Dermis microvascular lymphatic vessel endothelial cell (primary cell): Measurements from ENCODE around the gene CTCFL. TPM values are rescaled to one million over a fixed set of nuclear protein-coding genes. Genes with fewer than 3 reads are reported as not detected.
"Not testable (repeated sequence)": the region's sequence is repeated elsewhere in the genome, so short reads cannot be mapped to it uniquely, and the experiment has no call there.

Experiments
- DNase-seq, 2 donors: peaks; one replicate each; pipeline versions ENCODE4 v3.0.0 to v3.0.0-alpha.2; 2010; ENCODE audit warnings: low read depth in 2 of 2
- total RNA-seq: library from RNA; depleted of rRNA; stranded (reverse); fragments of >200 nt; gene quantifications from 2 replicates; pipeline ENCODE4 v1.2.1, GENCODE V29; 2014

CTCFL gene
- total RNA-seq, 1 donor from 2014 or later = not detected

GRCh38 chr20:57536771-57537724 is 12.1 kb upstream of the CTCFL start:
- no peak for DNase-seq

- no peak for DNase-seq
These were observed 11.3 kb upstream of the CTCFL start for GRCh38 chr20:57536120-57536708.

GRCh38 chr20:57535297-57535696 is 10.4 kb upstream of the CTCFL start:
- DNase-seq = no peak

GRCh38 chr20:57532104-57532503 is 7.2 kb upstream of the CTCFL start:
- no peak for DNase-seq

- DNase-seq = no peak
These were observed 5.5 kb upstream of the CTCFL start for GRCh38 chr20:57530327-57530981.

GRCh38 chr20:57529810-57530209 is 4.9 kb upstream of the CTCFL start:
- no peak for DNase-seq

- DNase-seq = no peak
These were observed 4.2 kb upstream of the CTCFL start for GRCh38 chr20:57529160-57529585.

GRCh38 chr20:57528148-57528547 is 3.2 kb upstream of the CTCFL start:
- DNase-seq = no peak

- no peak for DNase-seq
These were observed 2.8 kb upstream of the CTCFL start for GRCh38 chr20:57527728-57528127.

- DNase-seq = no peak
These were observed 2.0 kb upstream of the CTCFL start for GRCh38 chr20:57526885-57527460.

GRCh38 chr20:57526087-57526884 is 1.3 kb upstream of the CTCFL start:
- DNase-seq = no peak

GRCh38 chr20:57525328-57526086 is 567 bp upstream of the CTCFL start:
- no peak for DNase-seq

- DNase-seq = no peak
These were observed 1.2 kb downstream of the CTCFL start for GRCh38 chr20:57523782-57524181.

- no peak for DNase-seq
These were observed 2.4 kb downstream of the CTCFL start for GRCh38 chr20:57522380-57523140.

GRCh38 chr20:57517904-57518303 is 7.0 kb downstream of the CTCFL start:
- no peak for DNase-seq

GRCh38 chr20:57514273-57514751 is 10.6 kb downstream of the CTCFL start:
- DNase-seq = peak; percentile 54 to 69

- no peak for DNase-seq
These were observed 11.7 kb downstream of the CTCFL start for GRCh38 chr20:57513199-57513598.

GRCh38 chr20:57512432-57512831 is 12.5 kb downstream of the CTCFL start:
- DNase-seq = no peak

GRCh38 chr20:57511709-57512108 is 13.2 kb downstream of the CTCFL start:
- DNase-seq = not testable (repeated sequence)
